Endodermal cell (in vitro differentiated cells): ENCODE results near the gene ULK1. TPM values are rescaled to one million over a fixed set of nuclear protein-coding genes. Genes with fewer than 3 reads are reported as not detected.

Source experiments
- DNase-seq: peaks from one replicate; pipeline ENCODE4 v3.0.0-alpha.2; 2017
- H3K27ac ChIP-seq: 2 replicates; pipeline ENCODE4 v1.5.1; 2013; ENCODE audit warnings: mild to moderate bottlenecking, low read depth, low read length, moderate library complexity
- H3K27me3 ChIP-seq: 2 replicates; pipeline ENCODE4 v1.6.1; 2013; ENCODE audit warnings: mild to moderate bottlenecking, low read length, moderate library complexity; ENCODE audit not compliant: insufficient read depth, control insufficient read depth, poor library complexity, severe bottlenecking
- H3K36me3 ChIP-seq: 2 replicates; pipeline ENCODE4 v1.7.0; 2013; ENCODE audit warnings: mild to moderate bottlenecking, low read length, moderate library complexity; ENCODE audit not compliant: control insufficient read depth, insufficient read depth
- H3K4me1 ChIP-seq: one replicate; pipeline ENCODE4 v1.7.0; 2013; ENCODE audit warnings: low read length; ENCODE audit not compliant: control insufficient read depth, insufficient read depth
- H3K4me3 ChIP-seq: 2 replicates; pipeline ENCODE4 v1.5.1; 2013; ENCODE audit warnings: mild to moderate bottlenecking, low read length, moderate library complexity
- H3K9ac ChIP-seq: 2 replicates; pipeline ENCODE4 v1.6.1; 2013; ENCODE audit warnings: mild to moderate bottlenecking, low read length, moderate library complexity; ENCODE audit not compliant: poor library complexity, severe bottlenecking; ENCODE audit errors: extremely low read depth
- H3K9me3 ChIP-seq: 2 replicates; pipeline ENCODE4 v1.6.1; 2013; ENCODE audit warnings: mild to moderate bottlenecking, low read length, moderate library complexity; ENCODE audit not compliant: control insufficient read depth
- H3K27ac Mint-ChIP-seq: 2 replicates; pipeline ENCODE4 v1.8.0; 2020; ENCODE audit warnings: mixed read lengths
- H3K27me3 Mint-ChIP-seq: 2 replicates; pipeline ENCODE4 v1.8.0; 2021; ENCODE audit warnings: mild to moderate bottlenecking, mixed read lengths; ENCODE audit not compliant: insufficient read depth
- H3K36me3 Mint-ChIP-seq: 2 replicates; pipeline ENCODE4 v1.8.0; 2020; ENCODE audit warnings: low read depth, mixed read lengths
- H3K4me1 Mint-ChIP-seq: 2 replicates; pipeline ENCODE4 v1.8.0; 2020; ENCODE audit warnings: mixed read lengths
- H3K4me3 Mint-ChIP-seq: 2 replicates; pipeline ENCODE4 v1.8.0; 2020; ENCODE audit warnings: mild to moderate bottlenecking, moderate library complexity, mixed read lengths
- H3K9me3 Mint-ChIP-seq: 2 replicates; pipeline ENCODE4 v1.8.0; 2020; ENCODE audit warnings: mild to moderate bottlenecking, mixed read lengths
- CTCF ChIP-seq: fragments of 200-600 bp; sonication (generic); conservative IDR thresholded peaks from 2 replicates; pipeline ENCODE4 v1.5.0; 2021; ENCODE audit warnings: antibody characterized with exemption, mild to moderate bottlenecking
- WGBS, 2 experiments: methylation state at CpG; one replicate each; pipeline versions ENCODE4 v1.1.5 to v1.1.7; 2013; ENCODE audit warnings: missing lambda C conversion rate in 2 of 2, mixed read lengths in 1 of 2; ENCODE audit not compliant: insufficient coverage in 1 of 2, insufficient read length in 1 of 2; 5-methylcytosine and 5-hydroxymethylcytosine counted together
- total RNA-seq, 2 donors: library from RNA; stranded (reverse); fragmentation: NEBNext Ultra II Directional in 1 of 2; extraction: Animal tissue kit (Norgen Biotek cat#: 25700) in 1 of 2; gene quantifications; 2 replicates in 1 of 2; 3 replicates in 1 of 2; pipeline ENCODE4 v1.2.1, GENCODE V29; 2021

Gene ULK1
- total RNA-seq, 2 donors from 2014 or later, result 68.0 to 104 TPM

GRCh38 chr12:131928080-131928710 is 33.8 kb downstream of the ULK1 start:
- Mint-ChIP-seq H3K27me3 (peaks cover 2% of the 10 kb centered on the region), H3K4me1 (peaks cover 3% of the 10 kb centered on the region), H3K36me3 (peaks cover 18% of the 10 kb centered on the region), H3K27ac (no peak overlapping the region), H3K9me3 (peaks cover 21% of the 10 kb centered on the region), H3K4me3 (peak overlapping the region; percentile 92)
- Histone ChIP-seq H3K9me3 (no peaks in the 10 kb centered on the region), H3K27ac (no peak overlapping the region), H3K9ac (peak overlapping the region; percentile 49), H3K4me3 (peak overlapping the region; percentile 77), H3K4me1 (no peaks in the 10 kb centered on the region), H3K36me3 (peaks cover 21% of the 10 kb centered on the region), H3K27me3 (no peaks in the 10 kb centered on the region)
- TF ChIP-seq CTCF, result no peak
- WGBS, 2 experiments, result 39 to 41% methylated on average over 15 to 31 of the region's 33 CpGs
- peak; percentile 72 for DNase-seq

GRCh38 chr12:131928711-131929580 is 34.5 kb downstream of the ULK1 start, which contains the start of gene PUS1:
PUS1 (plus strand) TSS chr12:131929276; CDS start chr12:131929723, 447 bp downstream.
- peak; percentile 100 for DNase-seq
- TF ChIP-seq CTCF, result no peak
- H3K36me3 Mint-ChIP-seq, result peaks cover 25% of the 10 kb centered on the region
- H3K4me3 Mint-ChIP-seq, result peak within 1 kb of the TSS; percentile 92
- Histone ChIP-seq H3K9me3 (no peaks in the 10 kb centered on the region), H3K27ac (peak within 1 kb of the TSS; percentile 60), H3K36me3 (peaks cover 29% of the 10 kb centered on the region), H3K27me3 (no peaks in the 10 kb centered on the region), H3K4me3 (peak within 1 kb of the TSS; percentile 77), H3K9ac (peak within 1 kb of the TSS; percentile 70), H3K4me1 (no peaks in the 10 kb centered on the region)
- H3K9me3 Mint-ChIP-seq, result peaks cover 21% of the 10 kb centered on the region
- H3K27ac Mint-ChIP-seq, result peak within 1 kb of the TSS; percentile 93
- H3K27me3 Mint-ChIP-seq, result peaks cover 2% of the 10 kb centered on the region
- WGBS, 2 experiments, result 0% methylated on average over 30 to 74 of the region's 84 CpGs
- H3K4me1 Mint-ChIP-seq, result peaks cover 3% of the 10 kb centered on the region

- peaks cover 36% of the 10 kb centered on the region for H3K36me3 ChIP-seq
- H3K9me3 ChIP-seq, result no peaks in the 10 kb centered on the region
- peak overlapping the region; percentile 75 for H3K4me3 ChIP-seq
- H3K4me1 Mint-ChIP-seq, result peaks cover 3% of the 10 kb centered on the region
- no peak for TF ChIP-seq CTCF
- no peaks in the 10 kb centered on the region for H3K4me1 ChIP-seq
- peak overlapping the region; percentile 92 for H3K4me3 Mint-ChIP-seq
- H3K27ac ChIP-seq, result peak overlapping the region; percentile 60
- H3K9ac ChIP-seq, result peak overlapping the region; percentile 70
- peaks cover 21% of the 10 kb centered on the region for H3K9me3 Mint-ChIP-seq
- H3K27ac Mint-ChIP-seq, result peak overlapping the region; percentile 93
- H3K27me3 ChIP-seq, result no peaks in the 10 kb centered on the region
- H3K36me3 Mint-ChIP-seq, result peaks cover 32% of the 10 kb centered on the region
- peaks cover 2% of the 10 kb centered on the region for H3K27me3 Mint-ChIP-seq
- peak; percentile 82 for DNase-seq
- WGBS, 2 experiments, result 1 to 5% methylated on average over 29 to 87 of the region's 87 CpGs
These were observed 35.4 kb downstream of the ULK1 start for GRCh38 chr12:131929581-131930456.
